Left ventricle myocardium superior (tissue), 1 donor: ENCODE measurements around the gene ESF1. TPM values are rescaled to one million over a fixed set of nuclear protein-coding genes. Genes with fewer than 3 reads are reported as not detected.

Experiments
- ATAC-seq: fragments of 200-7000 bp; cut with Tn5 transposase; one replicate; pipeline ENCODE4 v1.9.1; 2020; ENCODE audit warnings: mild to moderate bottlenecking, moderate library complexity
- DNase-seq: peaks from one replicate; pipeline ENCODE4 v3.0.0-alpha.2; 2020
- intact Hi-C: fragments of 100-400 bp; cut with micrococcal nuclease; formaldehyde crosslinking; loops from one replicate; pipeline ENCODE4 v1.11.0; 2022
- long read RNA-seq: library from polyadenylated mRNA; unstranded; transcript quantifications from one replicate; pipeline ENCODE4 v2.0.0, GENCODE V29; 2021
- total RNA-seq: library from RNA; stranded (reverse); fragmentation: NEBNext Ultra II Directional; extraction: Animal tissue kit (Norgen Biotek cat#: 25700); gene quantifications from one replicate; pipeline ENCODE4 v1.2.1, GENCODE V29; 2021
- donor health status: DM: no; HTN: yes; CAD: no; lungs with severe emphysema.

The ESF1 gene, protein sequence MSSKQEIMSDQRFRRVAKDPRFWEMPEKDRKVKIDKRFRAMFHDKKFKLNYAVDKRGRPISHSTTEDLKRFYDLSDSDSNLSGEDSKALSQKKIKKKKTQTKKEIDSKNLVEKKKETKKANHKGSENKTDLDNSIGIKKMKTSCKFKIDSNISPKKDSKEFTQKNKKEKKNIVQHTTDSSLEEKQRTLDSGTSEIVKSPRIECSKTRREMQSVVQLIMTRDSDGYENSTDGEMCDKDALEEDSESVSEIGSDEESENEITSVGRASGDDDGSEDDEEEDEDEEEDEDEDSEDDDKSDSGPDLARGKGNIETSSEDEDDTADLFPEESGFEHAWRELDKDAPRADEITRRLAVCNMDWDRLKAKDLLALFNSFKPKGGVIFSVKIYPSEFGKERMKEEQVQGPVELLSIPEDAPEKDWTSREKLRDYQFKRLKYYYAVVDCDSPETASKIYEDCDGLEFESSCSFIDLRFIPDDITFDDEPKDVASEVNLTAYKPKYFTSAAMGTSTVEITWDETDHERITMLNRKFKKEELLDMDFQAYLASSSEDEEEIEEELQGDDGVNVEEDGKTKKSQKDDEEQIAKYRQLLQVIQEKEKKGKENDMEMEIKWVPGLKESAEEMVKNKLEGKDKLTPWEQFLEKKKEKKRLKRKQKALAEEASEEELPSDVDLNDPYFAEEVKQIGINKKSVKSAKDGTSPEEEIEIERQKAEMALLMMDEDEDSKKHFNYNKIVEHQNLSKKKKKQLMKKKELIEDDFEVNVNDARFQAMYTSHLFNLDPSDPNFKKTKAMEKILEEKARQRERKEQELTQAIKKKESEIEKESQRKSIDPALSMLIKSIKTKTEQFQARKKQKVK
- total RNA-seq, result 13.7 TPM
- long read RNA-seq, partial matches to known transcripts, result 20 of 22 reads
- long read RNA-seq, other reads (novel, unspliced or antisense), result 2 of 22 reads

GRCh38 chr20:13784893-13785715 lies at the start of gene ESF1, which contains the start of gene NDUFAF5:
Gene ESF1 (minus strand): TSS chr20:13784919. CDS start chr20:13783140, 1,779 bp downstream.
Gene NDUFAF5 (plus strand): TSS chr20:13785028. CDS start chr20:13785069, 41 bp downstream.
- intact Hi-C loops, result no loop called here
- DNase-seq, result peak; percentile 95
- peak; percentile 99 for ATAC-seq

GRCh38 chr20:13831476-13831875 lies 46.8 kb upstream of the ESF1 start:
- ATAC-seq, result no peak
- intact Hi-C loops, result no loop called here
- no peak for DNase-seq

- intact Hi-C loops, result no loop called here
- no peak for DNase-seq
- ATAC-seq, result peak; percentile 61
Measured at GRCh38 chr20:13825465-13825864, 40.7 kb upstream of the ESF1 start.

GRCh38 chr20:13824459-13824858 lies 39.7 kb upstream of the ESF1 start:
- DNase-seq (no peak), ATAC-seq (no peak)
- intact Hi-C loops, result no loop called here

DNA sequence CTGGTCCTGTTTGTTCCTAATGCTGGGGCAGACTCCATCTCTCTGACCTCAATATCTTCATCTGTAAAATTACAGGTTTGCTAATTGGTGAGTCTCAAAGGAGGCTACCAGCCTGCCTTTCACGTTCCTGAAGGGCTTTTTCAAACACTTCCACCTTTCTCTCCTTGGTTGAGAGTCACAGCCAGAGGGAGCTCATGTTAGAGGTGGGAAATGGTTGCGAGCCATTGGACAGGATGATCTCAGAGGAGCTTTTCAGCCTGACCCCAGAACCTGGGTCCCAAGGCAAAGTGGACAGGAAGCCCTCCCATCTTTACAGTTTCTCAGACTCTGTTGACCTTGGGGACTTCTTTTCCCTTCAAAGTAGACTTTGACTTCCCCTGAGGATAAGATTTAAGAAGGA lies 37.7 kb upstream of the ESF1 start:
- ATAC-seq (no peak), DNase-seq (no peak)
- intact Hi-C loops, result no loop called here

DNA sequence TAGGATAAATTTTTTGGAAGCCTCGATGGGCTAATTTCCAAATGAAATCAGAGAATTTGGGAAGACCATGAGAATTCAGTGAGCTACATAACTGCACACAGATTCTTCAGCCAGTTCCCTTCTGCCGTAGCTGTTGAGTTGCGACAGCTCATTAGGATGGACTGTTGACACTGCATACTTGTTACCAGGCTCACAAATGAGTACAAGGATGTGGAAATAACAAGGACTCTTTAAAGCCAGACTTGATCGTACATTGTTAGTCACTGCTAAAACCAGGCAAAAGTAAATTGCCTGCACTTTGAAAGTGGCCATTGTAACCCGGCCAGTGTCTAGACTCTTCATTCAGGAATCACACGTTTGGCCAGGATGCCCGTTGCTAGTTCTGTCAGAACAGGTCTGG lies 37.2 kb upstream of the ESF1 start:
- ATAC-seq (no peak), DNase-seq (no peak)
- intact Hi-C loops, result loop anchor here (2.0 kb wide), 1 partner anchor 233 kb away; no protein-coding TSS in a partner anchor

DNA sequence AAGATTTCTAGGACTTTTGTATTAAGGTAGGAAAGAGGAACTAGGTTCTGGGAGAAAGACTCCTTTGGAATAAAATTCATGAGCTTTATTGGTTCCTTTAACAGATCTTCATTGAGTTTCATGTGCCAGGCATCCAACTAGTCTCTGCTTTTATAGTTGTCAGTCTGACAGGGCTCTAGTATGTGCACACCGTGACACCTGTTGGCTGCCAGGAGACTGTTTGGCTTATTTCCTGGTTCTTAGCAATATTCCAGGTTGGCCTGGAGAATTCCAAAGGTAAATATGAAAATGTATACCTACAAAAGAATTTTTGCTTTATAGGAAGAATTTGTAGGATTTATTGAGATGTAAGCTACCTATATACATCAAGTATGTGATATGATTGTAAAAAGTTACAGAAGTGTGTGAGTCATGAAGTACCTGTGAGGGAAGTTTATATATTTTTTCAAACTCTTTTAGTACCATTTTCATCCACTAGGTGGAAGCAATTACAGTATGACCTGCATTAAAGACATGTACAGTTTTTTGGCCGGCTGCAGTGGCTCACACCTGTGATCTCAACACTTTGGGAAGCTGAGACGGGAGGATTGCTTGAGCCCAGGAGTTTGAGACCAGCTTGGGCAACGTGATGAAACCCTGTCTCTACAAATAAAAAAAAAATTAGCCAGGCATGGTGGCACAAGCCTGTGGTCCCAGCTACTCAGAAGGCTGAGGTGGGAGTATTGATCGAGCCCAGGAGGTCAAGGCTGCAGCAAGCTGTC lies 35.3 kb upstream of the ESF1 start:
- DNase-seq, result no peak
- peak; percentile 72 for ATAC-seq
- intact Hi-C loops, result loop anchor here (2.0 kb wide), 1 partner anchor 235 kb away; no protein-coding TSS in a partner anchor

- DNase-seq (no peak), ATAC-seq (no peak)
- intact Hi-C loops, result no loop called here
Measured at GRCh38 chr20:13817342-13817741, 32.6 kb upstream of the ESF1 start.

DNA sequence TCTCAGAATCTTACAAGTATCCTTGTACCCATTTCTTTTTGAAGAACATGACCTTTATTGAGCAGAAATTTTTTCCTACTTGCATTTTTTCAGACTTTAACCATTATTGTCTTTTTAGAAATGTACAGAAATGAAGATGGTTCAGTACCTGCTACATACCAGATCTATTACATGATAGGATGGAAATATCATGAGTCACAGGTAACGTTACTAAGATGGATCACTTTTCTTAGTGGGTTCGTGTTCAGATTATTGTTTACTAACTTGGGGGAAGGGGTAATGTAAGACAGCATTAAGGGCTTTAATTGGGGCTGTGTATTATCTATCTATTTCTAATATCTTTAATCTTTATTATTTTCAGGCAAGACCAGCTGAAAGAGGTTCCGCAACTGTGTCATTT lies 32.0 kb upstream of the ESF1 start:
- DNase-seq (no peak), ATAC-seq (no peak)
- intact Hi-C loops, result no loop called here

- no peak for ATAC-seq
- intact Hi-C loops, result no loop called here
- no peak for DNase-seq
Measured at GRCh38 chr20:13814672-13815071, 30.0 kb upstream of the ESF1 start.

DNA sequence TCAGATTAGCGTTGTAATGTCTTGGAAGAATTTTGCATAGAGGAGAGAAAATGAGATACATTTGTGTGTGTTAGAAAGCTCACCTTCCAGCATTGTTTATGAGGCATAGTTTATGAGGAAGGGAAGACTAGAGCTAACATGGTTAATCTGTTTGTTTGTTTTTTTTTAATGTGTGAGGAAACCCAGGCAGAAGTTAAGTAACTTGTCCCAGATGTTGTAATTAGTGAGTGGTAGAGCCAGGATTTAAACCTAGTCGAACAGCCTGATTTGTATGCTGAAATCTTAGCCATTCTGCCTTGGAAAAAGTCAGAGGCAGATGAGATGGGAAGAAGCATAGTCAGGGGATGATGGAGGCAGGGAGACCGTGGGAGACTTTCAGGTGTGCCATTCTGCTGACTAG lies 29.2 kb upstream of the ESF1 start:
- ATAC-seq (no peak), DNase-seq (no peak)
- intact Hi-C loops, result no loop called here

GRCh38 chr20:13810446-13810845 lies 25.7 kb upstream of the ESF1 start:
- intact Hi-C loops, result no loop called here
- DNase-seq, result no peak
- ATAC-seq, result no peak

- intact Hi-C loops, result no loop called here
- DNase-seq, result no peak
- ATAC-seq, result no peak
Measured at GRCh38 chr20:13809855-13810254, 25.1 kb upstream of the ESF1 start.

DNA sequence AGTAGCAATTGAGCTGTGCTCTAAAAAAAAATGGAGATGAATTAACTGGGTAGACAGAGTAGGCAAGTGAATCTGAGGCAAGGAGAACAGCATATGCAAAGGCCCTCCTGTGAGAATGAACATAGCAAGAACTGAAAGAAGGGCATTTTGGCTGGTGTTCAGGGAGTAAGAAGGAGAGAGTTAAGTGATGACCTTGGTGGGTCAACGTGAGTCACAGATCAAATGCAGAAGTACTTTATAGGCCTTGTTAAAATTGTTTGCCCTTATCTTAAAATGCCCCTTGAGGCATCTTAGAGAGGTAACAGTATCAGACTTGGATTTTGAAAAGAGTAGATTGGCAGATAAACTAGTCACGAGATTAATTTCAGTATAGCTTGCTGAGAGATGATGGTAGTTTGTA lies 24.7 kb upstream of the ESF1 start:
- intact Hi-C loops, result no loop called here
- DNase-seq, result no peak
- ATAC-seq, result peak; percentile 18

DNA sequence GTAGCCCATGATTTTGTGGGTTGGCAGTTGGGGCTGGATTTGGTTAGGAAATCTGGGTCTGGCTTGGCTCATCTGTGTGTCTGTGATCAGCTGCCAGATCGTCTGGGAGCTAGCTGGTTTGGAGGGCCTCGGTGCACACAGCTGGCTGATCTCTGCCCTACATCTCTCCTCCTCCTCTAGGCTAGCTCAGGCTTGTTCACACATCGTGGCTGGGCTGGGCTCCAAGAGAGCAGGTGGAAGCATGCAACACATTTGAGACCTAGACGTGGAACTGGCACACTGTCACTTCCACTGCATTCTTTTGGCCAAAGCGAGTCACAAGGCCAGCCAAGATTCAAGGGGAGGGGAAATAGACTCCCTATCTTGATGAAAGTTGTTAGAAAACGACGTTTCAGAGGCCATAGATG lies 16.0 kb upstream of the ESF1 start:
- DNase-seq (peak; percentile 96), ATAC-seq (peak; percentile 100)
- intact Hi-C loops, result no loop called here

- intact Hi-C loops, result no loop called here
- ATAC-seq (peak; percentile 11), DNase-seq (no peak)
Measured at GRCh38 chr20:13799974-13800373, 15.3 kb upstream of the ESF1 start.

GRCh38 chr20:13799040-13799439 lies 14.3 kb upstream of the ESF1 start:
- ATAC-seq (no peak), DNase-seq (no peak)
- intact Hi-C loops, result no loop called here

GRCh38 chr20:13794667-13795066 lies 9.9 kb upstream of the ESF1 start:
- intact Hi-C loops, result no loop called here
- no peak for ATAC-seq
- no peak for DNase-seq

GRCh38 chr20:13793001-13793400 lies 8.3 kb upstream of the ESF1 start:
- ATAC-seq, result no peak
- intact Hi-C loops, result no loop called here

More at GRCh38 chr20:13793001-13793400, 8.3 kb upstream of the ESF1 start:
- no peak for DNase-seq
